Left lobe of liver (tissue), 2 donors: Measurements from ENCODE around the gene PNPLA6. TPM values are rescaled to one million over a fixed set of nuclear protein-coding genes. Genes with fewer than 3 reads are reported as not detected.
"Not testable (repeated sequence)": the region's sequence is repeated elsewhere in the genome, so short reads cannot be mapped to it uniquely, and the experiment has no call there.

Experiments
- ATAC-seq: fragments of 200-7000 bp; cut with Tn5 transposase; one replicate; pipeline ENCODE4 v1.9.1; 2020; ENCODE audit warnings: mild to moderate bottlenecking, moderate library complexity
- DNase-seq: peaks from one replicate; pipeline ENCODE4 v3.0.0-alpha.2; 2020; ENCODE audit warnings: low spot score
- total RNA-seq: library from RNA; stranded (reverse); gene quantifications from one replicate; pipeline ENCODE4 v1.2.1, GENCODE V29; 2021
- donor health status: DM: no; HTN: no; CAD: no; lungs with moderate emphysema.
- donor health status: DM: no; HTN: yes; CAD: no.

The PNPLA6 gene
- total RNA-seq, 1 donor from 2014 or later, result 57.9 TPM

DNA sequence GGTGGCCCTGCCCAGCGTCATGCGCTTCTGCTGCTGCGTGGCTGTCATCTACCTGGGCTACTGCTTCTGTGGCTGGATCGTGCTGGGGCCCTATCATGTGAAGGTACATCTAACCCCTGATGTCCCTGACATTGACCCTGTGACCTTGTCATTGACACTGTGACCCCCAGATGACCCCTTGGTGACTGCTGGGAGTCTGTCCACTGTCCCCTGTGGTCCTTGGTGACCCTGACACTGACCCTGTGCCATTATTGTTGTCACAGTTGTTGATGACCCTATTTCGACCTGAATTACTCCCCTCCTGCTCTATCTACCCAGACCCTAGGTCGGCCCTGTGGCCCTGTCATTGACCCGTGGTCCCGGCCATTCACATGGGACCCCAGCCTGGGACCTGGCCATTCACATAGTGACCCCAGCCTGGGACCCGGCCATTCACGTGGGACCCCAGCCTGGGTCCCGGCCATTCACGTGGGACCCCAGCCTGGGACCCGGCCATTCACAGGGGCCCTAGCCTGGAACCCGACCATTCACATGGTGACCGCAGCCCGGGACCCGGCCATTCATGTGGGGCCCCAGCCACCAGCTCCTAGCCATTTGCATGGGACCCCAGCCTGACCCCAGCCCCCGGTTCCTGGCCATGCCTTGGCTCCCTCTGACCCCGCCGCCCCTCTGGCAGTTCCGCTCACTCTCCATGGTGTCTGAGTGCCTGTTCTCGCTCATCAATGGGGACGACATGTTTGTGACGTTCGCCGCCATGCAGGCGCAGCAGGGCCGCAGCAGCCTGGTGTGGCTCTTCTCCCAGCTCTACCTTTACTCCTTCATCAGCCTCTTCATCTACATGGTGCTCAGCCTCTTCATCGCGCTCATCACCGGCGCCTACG is 5.7 kb upstream of the PNPLA6 start:
- ATAC-seq (no peak), DNase-seq (no peak)

DNA sequence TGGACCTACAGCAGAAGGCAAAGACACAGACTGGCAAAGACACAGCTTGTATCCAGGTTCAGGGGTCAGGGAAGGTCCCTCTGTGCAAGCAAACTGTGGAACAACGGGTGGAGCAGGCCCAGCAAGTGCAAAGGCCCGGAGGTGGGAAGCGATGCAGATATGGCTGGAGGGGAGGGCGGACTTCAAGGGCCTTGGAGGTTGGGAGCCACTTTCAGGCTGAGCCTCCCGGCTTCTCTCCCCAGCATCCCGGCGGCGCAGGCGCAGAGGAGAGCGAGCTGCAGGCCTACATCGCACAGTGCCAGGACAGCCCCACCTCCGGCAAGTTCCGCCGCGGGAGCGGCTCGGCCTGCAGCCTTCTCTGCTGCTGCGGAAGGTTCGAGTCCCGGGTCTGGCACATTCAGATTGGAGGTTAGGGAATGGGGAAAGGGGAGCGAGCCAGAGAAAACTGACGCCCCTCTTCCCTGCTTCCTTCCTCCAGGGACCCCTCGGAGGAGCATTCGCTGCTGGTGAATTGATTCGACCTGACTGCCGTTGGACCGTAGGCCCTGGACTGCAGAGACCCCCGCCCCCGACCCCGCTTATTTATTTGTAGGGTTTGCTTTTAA is 2.1 kb upstream of the PNPLA6 start:
- DNase-seq (peak; percentile 58), ATAC-seq (peak; percentile 2)

DNA sequence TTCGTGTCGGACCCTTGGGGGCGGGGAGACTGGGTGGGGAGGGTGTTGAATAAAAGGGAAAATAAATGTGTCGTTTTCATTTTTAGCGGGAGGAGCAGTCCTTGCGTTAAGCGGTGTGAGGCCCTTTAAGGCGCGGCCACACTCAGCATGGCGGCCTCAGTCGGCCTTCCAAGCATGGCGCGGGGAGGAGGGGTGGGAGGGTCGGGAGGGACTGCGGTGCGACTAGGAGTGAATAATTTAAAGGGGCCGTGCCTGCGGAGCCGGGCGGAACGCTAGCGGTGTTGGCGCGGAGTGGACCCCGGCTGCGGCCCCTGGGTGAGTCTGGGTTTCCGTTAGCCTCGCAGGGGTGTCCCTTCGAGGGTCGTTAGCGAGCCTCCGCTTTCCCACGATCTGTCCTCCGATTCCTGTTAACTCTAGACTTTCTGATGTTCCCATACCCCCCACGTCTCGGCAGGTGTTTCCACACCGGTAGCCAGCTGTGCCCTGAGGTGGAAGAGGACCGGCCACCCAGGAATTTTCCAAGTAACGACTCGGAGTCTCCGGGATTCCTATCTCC is 1.5 kb upstream of the PNPLA6 start:
- peak; percentile 68 for ATAC-seq
- DNase-seq, result peak; percentile 89

DNA sequence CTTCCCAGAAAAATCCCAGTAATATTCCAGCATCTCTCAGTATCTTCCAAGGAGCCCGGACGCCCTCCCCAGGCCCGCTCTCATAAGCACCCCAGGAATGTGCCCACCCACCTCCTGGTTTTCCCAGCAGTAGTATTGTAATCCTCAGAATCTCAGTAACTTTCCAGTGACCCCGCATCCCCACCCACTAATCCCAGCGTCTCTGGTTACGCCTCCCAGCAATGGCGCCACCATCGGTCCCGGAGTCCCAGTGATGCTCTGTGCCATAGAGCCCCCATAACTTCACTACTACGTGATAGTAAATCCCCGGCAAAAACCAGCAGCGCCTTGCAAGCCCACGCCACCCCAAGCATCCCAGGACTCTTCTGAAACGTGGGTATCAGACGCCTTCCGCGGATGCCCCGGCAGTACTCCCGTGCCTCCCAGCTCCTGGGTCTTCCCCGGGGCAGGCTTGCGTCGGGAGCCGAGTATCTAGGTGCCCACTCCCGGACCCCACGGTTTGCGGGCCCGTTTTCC is 928 bp upstream of the PNPLA6 start:
- DNase-seq (peak; percentile 58), ATAC-seq (peak; percentile 31)

DNA sequence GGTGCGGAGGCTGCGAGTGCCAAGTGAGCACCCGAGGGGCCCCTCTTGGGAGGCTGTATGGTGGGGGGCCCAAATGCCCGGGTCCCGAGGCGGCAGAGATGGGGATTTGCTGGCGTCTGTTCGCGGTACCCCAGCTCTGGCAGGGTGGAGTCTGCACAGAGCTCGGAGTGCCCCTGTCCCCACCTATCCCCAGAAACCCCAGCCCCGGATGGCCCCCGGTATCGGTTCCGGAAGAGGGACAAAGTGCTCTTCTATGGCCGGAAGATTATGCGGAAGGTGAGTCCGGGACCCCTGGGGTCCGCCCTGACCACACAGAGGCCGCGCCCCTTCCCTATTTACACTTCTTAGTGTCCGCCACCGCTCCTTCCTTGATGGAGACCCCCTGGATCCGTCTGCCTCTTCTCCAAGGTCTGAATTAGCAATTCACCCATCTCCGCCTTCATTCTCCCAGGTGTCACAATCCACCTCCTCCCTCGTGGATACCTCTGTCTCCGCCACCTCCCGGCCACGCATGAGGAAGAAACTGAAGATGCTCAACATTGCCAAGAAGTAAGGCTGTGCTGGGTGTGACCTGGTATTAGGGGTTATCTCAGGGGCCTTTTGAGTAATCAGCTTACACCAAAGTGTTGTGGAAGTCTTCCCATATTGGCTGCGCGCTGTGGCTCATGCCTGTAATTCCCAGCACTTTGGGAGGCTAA is 630 bp downstream of the PNPLA6 start:
- DNase-seq (no peak), ATAC-seq (no peak)

DNA sequence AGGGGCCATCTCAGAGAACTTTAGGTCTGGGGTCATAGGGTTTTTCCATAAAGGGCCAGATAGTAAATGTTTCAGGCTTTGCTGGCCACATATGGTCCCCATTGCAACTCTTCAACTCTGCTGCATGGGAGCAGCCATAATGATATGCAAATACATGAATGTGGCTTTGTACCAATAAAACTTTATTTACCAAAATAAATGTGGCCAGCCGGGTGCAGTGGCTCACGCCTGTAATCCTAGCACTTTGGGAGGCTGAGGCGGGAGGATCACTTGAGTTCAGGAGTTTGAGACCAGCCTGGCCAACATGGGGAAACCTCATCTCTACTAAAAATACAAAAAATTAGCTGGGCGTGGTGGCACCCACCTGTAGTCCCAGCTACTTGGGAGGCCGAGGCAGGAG is 3.5 kb downstream of the PNPLA6 start:
- not testable (repeated sequence) for ATAC-seq, DNase-seq

DNA sequence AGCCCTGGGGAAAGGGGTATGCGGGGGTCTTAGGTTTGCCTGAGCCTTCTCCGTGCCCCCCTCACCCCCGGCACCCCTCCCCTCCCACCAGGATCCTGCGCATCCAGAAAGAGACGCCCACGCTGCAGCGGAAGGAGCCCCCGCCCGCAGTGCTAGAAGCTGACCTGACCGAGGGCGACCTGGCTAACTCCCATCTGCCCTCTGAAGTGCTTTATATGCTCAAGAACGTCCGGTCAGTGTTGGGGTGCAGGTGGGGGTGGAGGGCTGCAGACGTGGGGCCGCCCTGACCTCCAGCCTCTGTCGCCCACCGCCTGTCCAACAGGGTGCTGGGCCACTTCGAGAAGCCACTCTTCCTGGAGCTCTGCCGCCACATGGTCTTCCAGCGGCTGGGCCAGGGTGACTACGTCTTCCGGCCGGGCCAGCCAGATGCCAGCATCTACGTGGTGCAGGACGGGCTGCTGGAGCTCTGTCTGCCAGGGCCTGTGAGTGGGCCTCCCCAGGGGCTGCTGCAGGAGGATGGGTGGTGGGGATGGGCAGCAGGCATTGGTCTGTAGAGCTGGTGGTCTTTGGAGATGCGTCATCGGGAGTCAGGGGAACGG is 4.4 kb downstream of the PNPLA6 start:
- DNase-seq (peak; percentile 42), ATAC-seq (no peak)

DNA sequence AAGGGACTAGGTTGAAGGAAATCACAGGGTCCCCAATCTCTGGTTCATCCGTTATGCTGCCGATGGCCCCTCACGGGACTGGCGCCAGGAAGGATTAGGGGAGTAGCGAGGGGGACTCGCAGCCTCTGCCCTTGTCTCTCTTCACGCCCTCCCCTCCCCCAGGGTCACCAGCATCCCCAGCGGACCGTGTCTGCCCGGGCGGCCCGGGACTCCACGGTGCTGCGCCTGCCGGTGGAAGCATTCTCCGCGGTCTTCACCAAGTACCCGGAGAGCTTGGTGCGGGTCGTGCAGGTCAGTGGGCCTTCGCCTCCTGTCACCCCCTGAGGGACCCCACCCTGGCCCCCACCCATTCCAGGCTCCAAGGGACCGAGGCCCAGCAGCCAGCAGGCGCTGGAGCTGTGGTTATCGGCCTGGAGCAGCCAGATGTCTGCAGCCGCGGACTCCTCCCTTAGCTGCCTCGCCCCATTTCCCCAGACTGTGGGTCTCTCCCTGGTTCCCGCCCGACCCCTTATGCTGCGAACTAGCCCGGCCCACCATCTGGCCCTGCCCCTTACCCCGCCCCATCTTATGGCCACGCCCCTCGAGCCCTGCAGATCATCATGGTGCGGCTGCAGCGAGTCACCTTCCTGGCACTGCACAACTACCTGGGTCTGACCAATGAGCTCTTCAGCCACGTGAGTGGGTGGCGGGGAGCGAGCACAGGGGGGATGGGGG is 5.4 kb downstream of the PNPLA6 start:
- no peak for ATAC-seq

DNA sequence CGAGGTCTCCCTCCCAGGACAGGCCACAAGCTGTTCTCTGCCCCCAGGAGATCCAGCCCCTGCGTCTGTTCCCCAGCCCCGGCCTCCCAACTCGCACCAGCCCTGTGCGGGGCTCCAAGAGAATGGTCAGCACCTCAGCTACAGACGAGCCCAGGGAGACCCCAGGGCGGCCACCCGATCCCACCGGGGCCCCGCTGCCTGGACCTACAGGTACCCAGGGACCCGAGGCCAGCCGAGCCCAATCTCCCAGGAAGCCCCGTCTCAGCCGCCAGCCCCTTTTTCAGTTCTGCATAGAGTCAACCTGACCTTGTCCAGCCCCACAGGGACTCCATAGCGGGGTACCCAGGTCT is 5.9 kb downstream of the PNPLA6 start:
- ATAC-seq (no peak), DNase-seq (peak; percentile 44)

More for the DNA sequence above, 5.4 kb downstream of the PNPLA6 start:
- peak; percentile 44 for DNase-seq

DNA sequence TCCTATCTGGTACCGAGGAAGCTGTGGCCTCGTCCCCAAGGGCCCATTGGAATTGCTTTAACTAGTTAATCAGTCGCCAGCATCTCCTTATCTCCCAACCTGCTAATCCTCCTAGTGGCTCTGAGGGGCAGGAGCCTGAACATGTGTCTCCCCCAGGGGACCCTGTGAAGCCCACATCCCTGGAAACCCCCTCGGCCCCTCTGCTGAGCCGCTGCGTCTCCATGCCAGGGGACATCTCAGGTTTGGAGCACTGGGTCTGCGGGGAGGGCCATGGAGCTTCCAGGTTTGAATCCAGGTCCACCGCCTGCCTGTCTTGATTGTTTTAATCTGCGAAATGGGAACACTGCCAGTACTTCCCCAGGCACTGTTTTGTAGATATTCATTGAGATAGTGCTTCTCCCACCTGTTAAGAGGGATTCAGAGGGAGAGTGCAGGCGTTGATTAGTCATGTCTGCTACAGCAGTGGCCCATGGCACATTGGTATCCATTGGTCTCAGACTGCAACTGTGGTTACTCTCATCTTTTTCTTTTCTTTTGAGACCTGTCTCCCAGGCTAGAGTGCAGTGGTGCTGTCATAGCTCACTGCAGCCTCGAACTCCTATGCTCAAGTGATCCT is 6.4 kb downstream of the PNPLA6 start:
- DNase-seq (no peak), ATAC-seq (no peak)

DNA sequence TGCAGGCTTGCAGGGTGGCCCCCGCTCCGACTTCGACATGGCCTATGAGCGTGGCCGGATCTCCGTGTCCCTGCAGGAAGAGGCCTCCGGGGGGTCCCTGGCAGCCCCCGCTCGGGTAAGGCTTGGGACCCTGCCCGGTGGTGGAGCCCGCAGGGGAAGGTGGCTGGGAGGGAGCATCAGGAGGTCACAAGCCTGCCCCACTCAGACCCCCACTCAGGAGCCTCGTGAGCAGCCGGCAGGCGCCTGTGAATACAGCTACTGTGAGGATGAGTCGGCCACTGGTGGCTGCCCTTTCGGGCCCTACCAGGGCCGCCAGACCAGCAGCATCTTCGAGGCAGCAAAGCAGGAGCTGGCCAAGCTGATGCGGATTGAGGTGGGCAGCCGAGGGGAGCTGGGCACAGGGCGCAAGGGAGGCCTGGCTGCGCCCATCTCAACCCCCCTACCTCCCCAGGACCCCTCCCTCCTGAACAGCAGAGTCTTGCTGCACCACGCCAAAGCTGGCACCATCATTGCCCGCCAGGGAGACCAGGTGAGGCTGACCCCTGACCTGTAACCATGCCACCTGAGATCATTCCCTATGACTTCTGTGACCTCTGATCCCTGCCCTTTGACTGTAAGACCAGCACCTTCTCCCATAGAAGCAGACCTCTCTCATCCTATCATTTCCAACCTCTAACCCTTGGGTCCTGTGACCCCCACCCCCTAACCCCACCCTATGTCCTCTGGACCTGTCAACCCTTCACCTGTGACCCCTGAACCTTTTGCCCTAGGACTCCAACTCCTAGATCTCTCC is 7.2 kb downstream of the PNPLA6 start:
- no peak for ATAC-seq
- DNase-seq, result no peak

DNA sequence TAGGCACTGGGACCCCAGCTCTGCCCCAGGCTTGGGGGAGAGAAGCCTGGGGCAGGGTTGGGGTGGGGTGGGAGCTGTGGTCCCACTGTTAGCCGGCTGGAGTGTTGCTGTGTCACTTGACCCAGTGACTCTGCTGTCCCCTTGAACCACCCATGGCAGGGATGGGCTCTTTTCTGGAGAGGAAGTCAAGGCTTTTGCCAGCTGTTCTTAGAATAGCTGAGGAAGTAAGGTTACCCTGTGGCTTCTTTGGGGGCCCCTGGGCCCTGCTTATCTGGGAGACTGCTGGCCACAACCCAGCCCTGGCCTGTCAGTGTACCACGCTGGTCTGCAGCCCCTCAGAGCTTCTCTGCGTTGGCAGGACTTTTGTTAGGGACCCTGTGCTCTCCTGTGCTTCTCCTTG is 9.1 kb downstream of the PNPLA6 start:
- peak; percentile 37 for ATAC-seq

DNA sequence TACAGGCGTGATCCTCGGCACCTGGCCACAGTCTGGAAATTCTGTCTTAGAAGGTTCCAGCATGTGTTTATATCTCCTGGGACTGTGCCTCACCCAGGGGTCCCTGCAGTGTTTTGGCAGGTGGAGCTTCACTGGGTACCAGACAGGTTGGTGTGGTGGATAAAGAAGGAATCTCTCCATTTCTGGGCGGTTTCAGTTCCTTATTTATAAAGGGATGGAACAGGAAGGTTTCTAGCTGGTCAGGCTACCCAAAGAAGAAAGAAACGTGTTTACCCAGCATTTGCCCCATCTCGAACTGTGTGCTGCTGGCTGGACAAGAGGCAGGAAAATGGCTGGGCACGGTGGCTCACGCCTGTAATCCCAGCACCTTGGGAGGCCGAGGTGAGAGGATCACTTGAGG is 9.8 kb downstream of the PNPLA6 start:
- ATAC-seq (no peak), DNase-seq (no peak)

More for the DNA sequence above, 9.1 kb downstream of the PNPLA6 start:
- DNase-seq, result no peak

DNA sequence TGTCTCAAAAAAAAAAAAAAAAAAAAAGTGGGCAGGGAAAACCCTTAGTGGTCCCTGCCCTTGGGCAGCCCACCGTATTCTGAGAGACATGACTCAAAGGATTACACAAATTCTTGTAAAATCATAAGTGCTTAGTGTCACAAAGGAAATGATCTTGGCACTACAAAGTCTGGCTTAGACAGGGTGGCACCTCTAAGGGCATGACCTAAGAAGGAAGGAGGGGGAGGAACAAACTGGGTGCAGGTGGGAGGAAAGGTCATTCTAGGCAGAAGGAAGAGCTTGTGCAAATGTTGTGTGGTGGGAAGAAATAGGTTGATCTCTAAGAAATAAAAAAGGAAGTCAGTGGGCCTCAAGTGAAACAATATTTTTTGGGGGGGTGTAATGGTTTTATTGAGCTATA is 10.4 kb downstream of the PNPLA6 start:
- ATAC-seq, result no peak
- DNase-seq, result no peak

DNA sequence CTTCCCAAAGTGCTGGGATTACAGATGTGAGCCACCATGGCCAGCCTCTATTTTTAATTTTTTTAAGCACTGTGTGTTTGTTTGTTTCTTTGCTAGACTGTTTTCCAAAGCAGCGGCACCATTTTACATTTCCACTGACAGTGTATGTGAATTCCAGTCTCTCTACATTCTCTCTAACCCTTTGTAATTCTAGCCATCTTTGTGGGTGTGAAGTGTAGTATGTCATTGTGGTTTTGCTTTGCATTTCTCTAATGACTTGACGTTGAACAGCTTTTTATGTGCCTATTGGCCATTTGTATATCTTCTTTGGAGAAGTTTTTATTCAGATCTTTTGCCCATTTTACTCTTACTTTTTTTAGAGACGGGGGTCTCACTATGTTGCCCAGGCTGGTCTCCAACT is 11.6 kb downstream of the PNPLA6 start:
- no peak for ATAC-seq
- DNase-seq, result no peak

DNA sequence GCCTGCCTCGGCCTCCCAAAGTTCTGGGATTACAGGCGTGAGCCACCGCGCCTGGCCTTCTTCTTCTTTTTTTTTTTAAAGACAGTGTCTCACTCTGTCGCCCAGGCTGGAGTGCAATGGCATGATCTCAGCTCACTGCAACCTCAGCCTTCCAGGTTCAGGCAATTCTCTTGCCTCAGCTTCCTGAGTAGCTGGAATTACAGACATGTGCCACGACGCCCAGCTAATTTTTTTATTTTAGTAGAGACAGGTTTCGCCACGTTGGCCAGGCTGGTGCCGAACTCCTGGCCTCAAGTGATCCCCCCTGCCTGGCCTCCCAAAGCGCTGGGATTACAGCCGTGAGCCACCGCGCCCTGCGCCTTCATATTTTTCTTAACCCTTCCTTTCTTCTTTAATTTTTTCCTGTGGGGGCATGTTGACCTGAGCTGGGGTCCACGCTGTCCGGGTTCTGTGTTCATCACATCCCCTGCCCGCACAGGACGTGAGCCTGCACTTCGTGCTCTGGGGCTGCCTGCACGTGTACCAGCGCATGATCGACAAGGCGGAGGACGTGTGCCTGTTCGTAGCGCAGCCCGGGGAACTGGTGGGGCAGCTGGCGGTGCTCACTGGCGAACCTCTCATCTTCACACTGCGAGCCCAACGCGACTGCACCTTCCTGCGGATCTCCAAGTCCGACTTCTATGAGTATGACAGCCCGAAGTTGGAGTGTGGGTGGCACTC is 14.1 kb downstream of the PNPLA6 start:
- DNase-seq (no peak), ATAC-seq (no peak)

DNA sequence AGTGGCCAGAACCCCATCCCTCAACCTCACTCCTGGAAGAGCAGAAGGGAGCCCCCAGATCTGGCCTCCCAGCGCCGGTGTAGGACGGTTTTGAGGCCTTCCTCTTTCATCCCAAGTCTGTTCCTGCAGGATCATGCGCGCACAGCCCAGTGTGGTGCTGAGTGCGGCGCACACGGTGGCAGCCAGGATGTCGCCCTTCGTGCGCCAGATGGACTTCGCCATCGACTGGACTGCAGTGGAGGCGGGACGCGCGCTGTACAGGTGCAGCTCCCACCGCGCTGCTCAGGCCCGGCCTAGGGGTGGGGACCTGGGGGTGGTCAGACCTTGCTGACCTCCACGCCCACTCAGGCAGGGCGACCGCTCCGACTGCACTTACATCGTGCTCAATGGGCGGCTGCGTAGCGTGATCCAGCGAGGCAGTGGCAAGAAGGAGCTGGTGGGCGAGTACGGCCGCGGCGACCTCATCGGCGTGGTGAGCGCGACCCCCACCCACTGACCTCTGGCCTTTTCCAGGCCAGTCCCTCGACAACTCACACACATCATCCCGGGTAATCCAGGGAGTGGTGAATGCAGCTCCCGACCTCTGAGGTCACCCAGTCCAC is 14.8 kb downstream of the PNPLA6 start:
- no peak for ATAC-seq
- DNase-seq, result no peak
